CD4-positive, alpha-beta memory T cell (primary cell): ENCODE data around the gene DRC3. TPM values are rescaled to one million over a fixed set of nuclear protein-coding genes. Genes with fewer than 3 reads are reported as not detected.
A peak's percentile ranks its signal among the peaks of the same experiment; 100 is the strongest.

Experiments
- CTCF ChIA-PET: fragments of 350-600 bp; sonication (Branson Sonifier 250); formaldehyde crosslinking; loops from one replicate; lab custom pipeline; 2021; ENCODE audit warnings: inconsistent platforms; ENCODE audit not compliant: partially characterized antibody; lab: Charles Lee
- POLR2A ChIA-PET: fragments of 350-600 bp; sonication (Branson Sonifier 250); formaldehyde crosslinking; loops from one replicate; lab custom pipeline; 2021; ENCODE audit not compliant: partially characterized antibody; lab: Charles Lee
- DNase-seq, 5 donors: peaks; one replicate each; pipeline versions ENCODE4 v3.0.0 to v3.0.0-alpha.2; 2020 to 2022; ENCODE audit warnings: mixed read lengths in 1 of 5
- H3K27ac ChIP-seq: one replicate; pipeline ENCODE4 v1.7.0; 2013; ENCODE audit warnings: low read depth, low read length
- H3K27me3 ChIP-seq: 2 replicates; pipeline ENCODE4 v1.7.0; 2013; ENCODE audit warnings: mild to moderate bottlenecking, low read length, moderate library complexity; ENCODE audit not compliant: insufficient read depth
- H3K36me3 ChIP-seq: 2 replicates; pipeline ENCODE4 v1.7.0; 2013; ENCODE audit warnings: mild to moderate bottlenecking, low read length, moderate library complexity; ENCODE audit not compliant: insufficient read depth
- H3K4me1 ChIP-seq: 2 replicates; pipeline ENCODE4 v1.7.0; 2013; ENCODE audit warnings: mild to moderate bottlenecking, low read length, moderate library complexity; ENCODE audit not compliant: insufficient read depth
- H3K4me3 ChIP-seq, 2 donors: one replicate each; pipeline ENCODE4 v1.7.0; 2013; ENCODE audit warnings: low read length in 2 of 2, mild to moderate bottlenecking in 1 of 2
- H3K9me3 ChIP-seq, 2 donors: one replicate each; pipeline ENCODE4 v1.7.0; 2013; ENCODE audit warnings: low read length in 2 of 2, control low read depth in 1 of 2; ENCODE audit not compliant: control insufficient read depth in 1 of 2
- H3K27ac Mint-ChIP-seq, 7 donors: one replicate each; pipeline ENCODE4 v1.8.0; 2020 to 2021; ENCODE audit warnings: mixed read lengths in 7 of 7, mild to moderate bottlenecking in 6 of 7, inconsistent platforms in 3 of 7, moderate library complexity in 3 of 7
- H3K27me3 Mint-ChIP-seq, 2 donors: one replicate each; pipeline ENCODE4 v1.8.0; 2020 to 2021; ENCODE audit warnings: mixed read lengths in 2 of 2
- H3K36me3 Mint-ChIP-seq, 2 donors: one replicate each; pipeline ENCODE4 v1.8.0; 2020 to 2021; ENCODE audit warnings: mixed read lengths in 2 of 2, inconsistent platforms in 1 of 2, mild to moderate bottlenecking in 1 of 2
- H3K4me1 Mint-ChIP-seq, 4 donors: one replicate each; pipeline ENCODE4 v1.8.0; 2020 to 2021; ENCODE audit warnings: mixed read lengths in 4 of 4, mild to moderate bottlenecking in 1 of 4
- H3K4me3 Mint-ChIP-seq, 8 donors: one replicate each; pipeline ENCODE4 v1.8.0; 2020 to 2021; ENCODE audit warnings: mixed read lengths in 8 of 8, mild to moderate bottlenecking in 7 of 8, moderate library complexity in 6 of 8, inconsistent platforms in 3 of 8
- H3K9me3 Mint-ChIP-seq, 8 donors: one replicate each; pipeline ENCODE4 v1.8.0; 2020 to 2021; ENCODE audit warnings: mixed read lengths in 8 of 8, mild to moderate bottlenecking in 5 of 8, inconsistent platforms in 3 of 8, moderate library complexity in 1 of 8
- intact Hi-C: fragments of 100-400 bp; cut with micrococcal nuclease; formaldehyde crosslinking; loops from one replicate; pipeline ENCODE4 v1.15.1; 2023
- polyA plus RNA-seq, 2 donors: library from polyadenylated mRNA; unstranded; fragments of 300-500 nt; fragmentation: Illumina TruSeq; gene quantifications; one replicate each; pipeline ENCODE4 v1.2.3, GENCODE V29; 2021
- total RNA-seq, 2 experiments: library from RNA; stranded (reverse); gene quantifications; one replicate each; pipeline ENCODE4 v1.2.3, GENCODE V29; 2021

The DRC3 gene
- total and polyA plus RNA-seq, 4 experiments from 2014 or later: 0.24 to 0.67 (median 0.64) TPM; not detected in 1

GRCh38 chr17:18027280-18027679, 54.6 kb downstream of the DRC3 start:
- Mint-ChIP-seq H3K9me3 (no peaks in the 10 kb centered on the region), H3K27ac (no peak overlapping the region), H3K27me3 (no peaks in the 10 kb centered on the region), H3K36me3 (peaks cover 14 to 29% of the 10 kb centered on the region in 2 donors), H3K4me3 (no peak overlapping the region), H3K4me1 (peaks cover 4 to 12% (median 7%) of the 10 kb centered on the region in 4 donors)
- intact Hi-C loops: no loop called here
- Histone ChIP-seq H3K36me3 (peaks cover 18% of the 10 kb centered on the region), H3K9me3 (no peaks in the 10 kb centered on the region), H3K4me1 (peaks cover 5% of the 10 kb centered on the region), H3K27ac (no peak overlapping the region), H3K27me3 (no peaks in the 10 kb centered on the region), H3K4me3 (no peak overlapping the region)
- no peak for DNase-seq
- ChIA-PET CTCF (no interaction called here), POLR2A (no interaction called here)

GRCh38 chr17:18028114-18028951, 55.7 kb downstream of the DRC3 start:
- Mint-ChIP-seq H3K4me1 (peaks cover 7 to 20% (median 11%) of the 10 kb centered on the region in 4 donors), H3K27me3 (no peaks in the 10 kb centered on the region), H3K27ac (no peak overlapping the region), H3K36me3 (peaks cover 14 to 28% of the 10 kb centered on the region in 2 donors), H3K4me3 (no peak overlapping the region), H3K9me3 (no peaks in the 10 kb centered on the region)
- CTCF ChIA-PET: interaction anchor here (1.5 kb wide), 1 partner anchor 10 kb away, joined by 5 read pairs; the partner anchor contains the start of gene ATPAF2
- Histone ChIP-seq H3K36me3 (peaks cover 18% of the 10 kb centered on the region), H3K4me3 (no peak overlapping the region), H3K4me1 (peaks cover 13% of the 10 kb centered on the region), H3K27me3 (no peaks in the 10 kb centered on the region), H3K27ac (no peak overlapping the region), H3K9me3 (no peaks in the 10 kb centered on the region)
- DNase-seq: no peak
- POLR2A ChIA-PET: no interaction called here
- intact Hi-C loops: no loop called here

- peaks cover 14 to 24% of the 10 kb centered on the region in 2 donors for H3K36me3 Mint-ChIP-seq
- CTCF ChIA-PET: interaction anchor here (0.7 to 1.5 kb wide), 4 partner anchors 9 to 216 kb away, joined by 3 to 6 read pairs (median 4); partner anchors contain the start of gene ATPAF2
- no peak for DNase-seq
- intact Hi-C loops: no loop called here
- POLR2A ChIA-PET: no interaction called here
- no peaks in the 10 kb centered on the region for H3K9me3 ChIP-seq
- peaks cover 18% of the 10 kb centered on the region for H3K36me3 ChIP-seq
- peaks cover 14% of the 10 kb centered on the region for H3K4me1 ChIP-seq
- no peak overlapping the region for H3K27ac Mint-ChIP-seq
- no peaks in the 10 kb centered on the region for H3K27me3 Mint-ChIP-seq
- H3K9me3 Mint-ChIP-seq: no peaks in the 10 kb centered on the region
- H3K27ac ChIP-seq: no peak overlapping the region
- no peaks in the 10 kb centered on the region for H3K27me3 ChIP-seq
- H3K4me3 ChIP-seq: no peak overlapping the region
- peaks cover 11 to 25% (median 16%) of the 10 kb centered on the region in 4 donors for H3K4me1 Mint-ChIP-seq
- H3K4me3 Mint-ChIP-seq: no peak overlapping the region
Observed at GRCh38 chr17:18028952-18029540, 56.4 kb downstream of the DRC3 start.

- CTCF ChIA-PET: interaction anchor here (0.8 to 1.4 kb wide), 3 partner anchors 134 to 352 kb away, joined by 3 to 6 read pairs (median 3); no protein-coding TSS in a partner anchor
- no peak overlapping the region for H3K4me3 ChIP-seq
- no peak overlapping the region for H3K27ac ChIP-seq
- Mint-ChIP-seq H3K9me3 (no peaks in the 10 kb centered on the region), H3K4me3 (no peak overlapping the region), H3K27me3 (no peaks in the 10 kb centered on the region), H3K36me3 (peaks cover 4 to 6% of the 10 kb centered on the region in 2 donors), H3K4me1 (peaks cover 7 to 22% (median 11%) of the 10 kb centered on the region in 4 donors), H3K27ac (peak overlapping the region in 1 of 7 donors; percentile 70)
- H3K4me1 ChIP-seq: peaks cover 9% of the 10 kb centered on the region
- no peak for DNase-seq
- no peaks in the 10 kb centered on the region for H3K9me3 ChIP-seq
- no peaks in the 10 kb centered on the region for H3K27me3 ChIP-seq
- peaks cover 12% of the 10 kb centered on the region for H3K36me3 ChIP-seq
- POLR2A ChIA-PET: interaction anchor here (0.6 kb wide), 1 partner anchor 843 kb away, joined by 4 read pairs; no protein-coding TSS in a partner anchor
- intact Hi-C loops: no loop called here
Observed at GRCh38 chr17:18031955-18032354, 59.3 kb downstream of the DRC3 start.

GRCh38 chr17:18033442-18034099, 60.9 kb downstream of the DRC3 start:
- H3K4me1 ChIP-seq: peaks cover 24% of the 10 kb centered on the region
- Mint-ChIP-seq H3K36me3 (peaks cover 0 to 1% of the 10 kb centered on the region in 2 donors), H3K4me1 (peaks cover 17 to 38% (median 25%) of the 10 kb centered on the region in 4 donors), H3K9me3 (no peaks in the 10 kb centered on the region), H3K27me3 (no peaks in the 10 kb centered on the region), H3K27ac (peak overlapping the region in 6 of 7 donors; percentile 43 to 89 (median 76)), H3K4me3 (peak overlapping the region in 2 of 8 donors; percentile 12 to 26)
- no peaks in the 10 kb centered on the region for H3K36me3 ChIP-seq
- peak; percentile 72 to 77 (median 74) for DNase-seq
- no peak overlapping the region for H3K4me3 ChIP-seq
- CTCF ChIA-PET: interaction anchor here (0.6 to 3.9 kb wide), 30 partner anchors 9 to 678 kb away, joined by 3 to 47 read pairs (median 4); partner anchors contain the start of genes DRC3, RAI1 and TOM1L2
- no peaks in the 10 kb centered on the region for H3K9me3 ChIP-seq
- H3K27me3 ChIP-seq: no peaks in the 10 kb centered on the region
- POLR2A ChIA-PET: interaction anchor here (0.6 to 1.7 kb wide), 5 partner anchors 61 to 353 kb away, joined by 3 to 8 read pairs (median 3); partner anchors contain the start of genes DRC3 and TOM1L2
- H3K27ac ChIP-seq: no peak overlapping the region
- intact Hi-C loops: loop anchor here (1.0 kb wide), 5 partner anchors 61 to 352 kb away; partner anchors contain the start of genes DRC3, RAI1 and TOM1L2

- no peak for DNase-seq
- Mint-ChIP-seq H3K27ac (peak overlapping the region in 1 of 7 donors; percentile 8), H3K4me3 (no peak overlapping the region), H3K27me3 (no peaks in the 10 kb centered on the region), H3K36me3 (peaks cover 0 to 7% of the 10 kb centered on the region in 2 donors), H3K4me1 (peaks cover 27 to 55% (median 39%) of the 10 kb centered on the region in 4 donors), H3K9me3 (peaks cover 0 to 1% (median 0%) of the 10 kb centered on the region in 8 donors)
- Histone ChIP-seq H3K27ac (no peak overlapping the region), H3K4me1 (peaks cover 33% of the 10 kb centered on the region), H3K4me3 (no peak overlapping the region), H3K9me3 (no peaks in the 10 kb centered on the region), H3K27me3 (no peaks in the 10 kb centered on the region), H3K36me3 (no peaks in the 10 kb centered on the region)
- ChIA-PET POLR2A (interaction anchor here (0.6 to 0.7 kb wide), 2 partner anchors 149 to 194 kb away, joined by 3 read pairs; no protein-coding TSS in a partner anchor), CTCF (interaction anchor here (0.8 to 3.9 kb wide), 7 partner anchors 10 to 539 kb away, joined by 3 to 47 read pairs (median 3); partner anchors contain the start of genes RAI1 and RASD1)
- intact Hi-C loops: loop anchor here (5.0 kb wide), 1 partner anchor 558 kb away; the partner anchor contains the start of gene MED9
Observed at GRCh38 chr17:18035704-18036103, 63.0 kb downstream of the DRC3 start.
